A204.1 (cell line): ENCODE data around the gene LPIN3.
"Not testable (repeated sequence)": the region's sequence is repeated elsewhere in the genome, so short reads cannot be mapped to it uniquely, and the experiment has no call there.

Experiments
- FAIRE-seq: peaks from 2 replicates; lab custom pipeline; 2012; peaks lifted over from hg19 to GRCh38; lab: Jason Lieb, UNC

Gene LPIN3, protein sequence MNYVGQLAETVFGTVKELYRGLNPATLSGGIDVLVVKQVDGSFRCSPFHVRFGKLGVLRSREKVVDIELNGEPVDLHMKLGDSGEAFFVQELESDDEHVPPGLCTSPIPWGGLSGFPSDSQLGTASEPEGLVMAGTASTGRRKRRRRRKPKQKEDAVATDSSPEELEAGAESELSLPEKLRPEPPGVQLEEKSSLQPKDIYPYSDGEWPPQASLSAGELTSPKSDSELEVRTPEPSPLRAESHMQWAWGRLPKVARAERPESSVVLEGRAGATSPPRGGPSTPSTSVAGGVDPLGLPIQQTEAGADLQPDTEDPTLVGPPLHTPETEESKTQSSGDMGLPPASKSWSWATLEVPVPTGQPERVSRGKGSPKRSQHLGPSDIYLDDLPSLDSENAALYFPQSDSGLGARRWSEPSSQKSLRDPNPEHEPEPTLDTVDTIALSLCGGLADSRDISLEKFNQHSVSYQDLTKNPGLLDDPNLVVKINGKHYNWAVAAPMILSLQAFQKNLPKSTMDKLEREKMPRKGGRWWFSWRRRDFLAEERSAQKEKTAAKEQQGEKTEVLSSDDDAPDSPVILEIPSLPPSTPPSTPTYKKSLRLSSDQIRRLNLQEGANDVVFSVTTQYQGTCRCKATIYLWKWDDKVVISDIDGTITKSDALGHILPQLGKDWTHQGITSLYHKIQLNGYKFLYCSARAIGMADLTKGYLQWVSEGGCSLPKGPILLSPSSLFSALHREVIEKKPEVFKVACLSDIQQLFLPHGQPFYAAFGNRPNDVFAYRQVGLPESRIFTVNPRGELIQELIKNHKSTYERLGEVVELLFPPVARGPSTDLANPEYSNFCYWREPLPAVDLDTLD

DNA sequence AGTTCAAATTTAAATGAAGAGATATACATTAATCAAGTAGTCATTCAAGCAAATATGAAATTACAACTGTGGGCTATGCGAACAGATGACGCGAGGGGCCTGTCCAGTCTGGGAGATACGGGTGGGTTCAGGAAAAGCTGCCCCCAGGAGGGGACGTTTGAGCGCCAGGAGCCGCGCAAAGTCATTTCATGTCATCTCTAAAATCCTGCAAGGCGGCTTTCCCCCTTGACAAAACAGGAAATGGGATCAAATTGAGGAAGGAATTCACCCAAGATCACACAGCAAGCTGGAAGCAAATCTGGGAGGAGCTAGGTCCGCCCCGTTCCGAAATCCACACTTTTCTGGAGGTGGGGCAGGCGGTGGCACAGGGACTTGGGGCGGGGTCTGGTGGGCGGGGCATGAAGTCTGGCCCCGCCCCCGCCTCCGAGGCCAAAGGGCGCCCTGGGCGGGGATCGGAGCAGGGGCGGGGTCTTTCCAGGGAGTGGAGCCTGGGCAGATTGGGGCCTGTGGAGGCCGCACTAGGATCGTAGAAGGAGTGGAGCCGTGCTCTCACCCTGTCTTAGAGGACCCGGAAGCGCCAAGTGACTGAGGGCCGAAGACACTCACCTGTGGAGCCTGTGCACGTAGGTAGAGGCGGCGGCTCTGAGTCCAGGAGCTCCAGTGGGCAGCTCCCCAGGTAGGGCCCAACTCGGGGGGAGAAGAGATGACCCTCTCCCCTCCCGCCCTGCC is at the start of gene LPIN3:
Gene LPIN3 (plus strand): TSS at position 495 of the 729 bp plus-strand sequence. CDS start 4,983 bp downstream, outside the sequence.
- FAIRE-seq = peak; percentile 96

DNA sequence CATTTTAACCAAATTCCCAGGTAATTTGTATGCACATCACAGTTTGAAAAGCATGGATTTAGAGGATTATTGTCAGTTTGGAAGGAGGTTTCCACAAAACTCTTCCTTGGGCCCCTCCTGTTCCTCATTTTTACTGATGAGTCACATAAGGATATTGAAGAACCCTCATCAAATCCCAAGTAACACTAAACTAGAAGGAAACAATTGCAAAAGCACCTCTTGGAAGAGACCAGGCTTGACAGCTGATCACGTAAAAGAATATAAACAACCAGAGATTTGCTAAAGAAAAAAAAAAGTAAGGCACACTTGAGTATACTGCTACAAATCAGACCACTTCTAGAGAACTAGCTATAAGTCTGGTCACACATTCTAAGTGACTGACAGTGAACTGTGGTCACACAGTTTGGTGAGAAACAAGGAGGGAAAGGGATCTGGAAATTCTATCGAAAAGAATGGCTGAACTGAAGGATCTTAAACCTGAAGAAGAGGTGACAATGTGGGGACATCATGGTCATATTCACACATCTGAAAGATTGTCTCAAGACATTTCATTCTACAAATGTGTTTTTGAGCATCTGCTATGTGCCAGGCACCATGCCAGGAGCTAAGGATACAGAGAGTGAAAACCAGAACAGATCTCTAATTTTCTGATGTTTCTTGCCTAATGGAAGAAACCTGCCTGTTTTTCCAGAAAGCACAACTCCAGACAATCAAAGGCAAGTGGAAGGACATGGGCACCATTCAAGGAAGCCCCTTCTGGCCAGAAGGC is 47.2 kb upstream of the LPIN3 start:
- FAIRE-seq = no peak

DNA sequence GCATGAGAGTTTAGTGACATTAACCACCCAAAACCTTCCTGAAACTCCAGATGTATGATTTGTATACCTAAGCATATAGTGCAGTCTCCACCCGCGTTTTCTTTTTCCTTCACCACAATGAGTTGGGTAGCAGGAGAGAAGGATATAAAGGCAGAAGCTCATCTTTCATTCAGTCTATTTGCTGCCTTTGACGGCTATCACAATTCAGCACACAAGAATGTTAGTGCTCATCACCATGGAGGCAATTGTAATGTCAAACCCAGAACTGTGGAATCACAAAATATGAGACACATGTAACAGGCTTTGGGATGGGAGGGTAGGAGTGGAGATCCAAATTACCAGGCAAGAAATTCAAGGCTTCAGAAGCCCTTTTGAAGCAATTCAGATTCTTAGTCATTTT is 40.7 kb upstream of the LPIN3 start:
- FAIRE-seq = no peak

DNA sequence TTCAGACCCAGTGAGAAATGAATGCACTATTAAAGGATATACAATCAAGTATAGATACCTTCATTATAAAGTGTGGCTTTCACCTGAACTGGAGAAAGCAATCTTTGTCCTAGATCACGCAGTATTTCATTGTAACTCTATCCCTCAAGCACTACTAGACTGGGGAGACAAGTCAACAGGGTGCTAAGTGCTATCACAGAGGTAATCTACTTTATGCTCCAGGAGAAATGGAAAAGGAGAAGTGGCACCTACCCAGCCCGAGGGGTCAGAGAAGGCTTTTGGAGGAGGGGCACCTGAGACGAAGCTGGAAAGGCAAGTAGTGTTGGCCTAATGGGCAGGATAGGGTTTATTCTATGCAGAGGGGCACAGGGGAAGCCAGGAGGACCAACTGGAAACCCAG is 40.2 kb upstream of the LPIN3 start:
- FAIRE-seq = no peak

DNA sequence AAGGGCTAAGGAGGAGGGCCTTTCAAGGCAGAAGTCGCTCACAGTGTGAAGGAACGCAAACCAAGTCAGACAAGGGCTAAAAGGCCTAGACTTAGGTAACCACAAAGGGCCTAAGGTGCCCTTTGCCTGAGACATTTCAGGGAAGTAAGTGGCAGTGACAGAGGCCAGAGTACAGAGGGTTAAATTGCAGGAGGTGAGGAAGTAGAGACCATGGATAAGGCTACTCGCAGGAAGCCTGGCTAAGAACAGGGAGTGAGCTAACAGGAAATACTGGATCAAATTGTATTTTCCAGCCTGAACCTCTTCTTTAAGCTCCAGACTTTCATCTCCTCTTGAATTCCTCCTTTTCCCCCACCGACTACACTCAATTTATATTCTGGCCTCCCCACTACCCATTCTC is 39.7 kb upstream of the LPIN3 start:
- no peak for FAIRE-seq

DNA sequence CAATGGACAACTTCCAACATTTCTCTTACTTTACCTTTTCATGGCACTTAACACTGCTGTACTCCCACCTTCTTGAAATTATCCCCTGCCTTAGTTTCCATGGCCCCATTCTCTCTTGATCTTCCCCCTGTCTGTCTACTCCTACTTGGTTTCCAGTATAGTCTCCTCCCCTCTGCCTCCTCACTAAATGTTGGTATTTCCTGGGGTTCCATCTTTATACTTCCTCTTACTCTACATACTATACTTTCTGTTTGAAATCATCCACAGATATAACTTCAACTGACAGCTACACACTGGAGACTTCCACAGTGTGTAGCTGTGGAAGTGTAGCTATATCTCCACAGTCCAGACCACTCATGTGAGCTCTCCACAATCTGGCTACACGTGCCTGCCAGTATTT is 36.6 kb upstream of the LPIN3 start:
- FAIRE-seq = no peak

DNA sequence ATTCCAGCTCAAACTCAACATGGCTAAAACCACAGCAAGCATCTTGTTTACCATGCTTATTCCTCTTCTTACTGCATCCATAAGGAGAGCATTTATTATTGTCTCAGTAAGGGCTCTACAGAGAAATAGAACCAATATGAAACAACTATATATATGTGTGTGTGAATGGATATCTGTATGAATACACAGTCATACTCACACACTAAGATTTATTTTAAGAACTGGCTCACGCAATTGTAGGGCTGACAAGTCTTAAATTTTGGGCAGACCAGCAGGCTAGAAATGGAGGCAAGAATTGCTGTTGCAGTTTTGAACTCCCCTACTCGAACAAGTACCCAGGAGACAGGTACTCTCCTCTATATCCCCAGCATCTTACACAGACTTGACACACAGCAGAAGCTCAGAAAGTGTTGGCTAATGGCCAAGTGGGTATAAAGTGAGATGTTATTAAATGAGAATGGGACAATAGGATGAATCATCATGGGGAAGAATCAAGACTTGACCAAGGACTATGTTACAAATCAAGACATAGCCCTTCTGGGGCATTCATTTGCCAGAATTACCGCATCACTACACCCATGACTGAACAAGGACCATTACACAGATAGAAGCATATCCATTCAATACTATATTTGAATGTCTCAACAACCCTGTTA is 36.1 kb upstream of the LPIN3 start:
- FAIRE-seq = no peak

DNA sequence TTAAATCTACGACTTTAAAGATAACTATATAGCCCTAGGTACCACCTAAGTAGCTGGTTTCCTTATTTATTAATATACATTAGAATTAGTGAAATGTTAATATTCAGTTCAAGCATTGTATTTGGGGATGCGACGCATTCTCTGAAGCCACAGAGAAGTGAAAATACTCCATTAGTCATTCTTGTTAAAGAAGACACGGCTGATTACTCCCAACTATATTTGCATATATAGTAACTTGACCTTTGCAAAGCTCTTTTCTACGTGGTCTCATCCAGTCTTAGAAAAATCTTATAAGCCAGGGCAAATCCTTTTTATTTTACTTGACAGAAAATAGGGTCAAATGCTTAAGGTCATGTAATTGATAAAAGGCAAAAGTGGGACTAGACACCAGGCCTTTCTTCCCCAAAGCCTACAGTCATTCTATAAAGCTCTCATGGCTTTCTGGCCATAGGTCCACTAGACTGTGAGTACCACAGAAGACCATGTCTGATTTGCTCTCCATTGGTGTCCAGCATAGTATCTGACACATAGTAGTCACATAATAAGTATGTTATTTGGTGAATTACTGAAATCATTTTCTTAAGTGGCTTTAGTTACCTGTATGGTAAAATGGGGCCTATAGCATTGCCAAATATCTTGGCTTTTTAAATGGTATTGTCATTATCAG is 34.4 kb upstream of the LPIN3 start:
- no peak for FAIRE-seq

DNA sequence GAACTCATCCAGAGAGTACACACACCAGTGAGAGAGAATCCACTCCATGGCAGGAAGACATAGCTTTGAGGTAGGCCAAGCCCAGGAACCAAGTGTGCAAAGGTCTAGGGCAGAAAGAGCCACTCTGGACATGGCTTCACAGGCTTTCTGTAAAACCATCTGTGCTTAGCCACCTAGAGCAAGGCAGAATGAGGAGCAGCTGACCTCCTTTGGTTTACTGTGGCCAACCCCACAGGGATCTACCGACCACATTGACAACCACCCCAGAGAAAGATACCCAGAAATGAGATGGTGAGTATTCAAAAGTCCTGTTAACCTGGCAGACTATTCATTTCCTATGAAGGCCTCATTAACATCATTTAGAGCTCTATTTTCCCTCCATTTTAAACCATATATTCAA is 33.6 kb upstream of the LPIN3 start:
- FAIRE-seq = no peak

DNA sequence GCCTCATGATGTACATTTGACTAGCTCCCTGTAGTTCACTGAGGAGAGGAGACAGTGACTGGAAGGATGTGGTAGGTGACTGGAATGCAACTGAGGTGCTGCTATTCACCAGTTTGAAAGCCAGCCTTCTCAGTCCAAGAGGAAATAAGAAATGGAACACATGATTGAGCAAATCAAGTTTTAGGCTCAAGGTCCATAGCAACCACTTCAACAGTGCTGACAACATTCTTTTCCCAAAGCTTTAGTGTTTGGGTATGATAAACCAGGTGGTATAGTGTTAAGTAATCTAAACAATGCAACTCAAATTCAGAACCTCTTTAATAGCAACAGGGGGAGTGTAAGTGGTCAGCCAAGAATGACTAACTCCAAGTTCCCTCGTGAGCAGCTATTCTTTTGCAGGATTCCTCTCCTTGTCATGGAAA is 32.3 kb upstream of the LPIN3 start:
- no peak for FAIRE-seq

DNA sequence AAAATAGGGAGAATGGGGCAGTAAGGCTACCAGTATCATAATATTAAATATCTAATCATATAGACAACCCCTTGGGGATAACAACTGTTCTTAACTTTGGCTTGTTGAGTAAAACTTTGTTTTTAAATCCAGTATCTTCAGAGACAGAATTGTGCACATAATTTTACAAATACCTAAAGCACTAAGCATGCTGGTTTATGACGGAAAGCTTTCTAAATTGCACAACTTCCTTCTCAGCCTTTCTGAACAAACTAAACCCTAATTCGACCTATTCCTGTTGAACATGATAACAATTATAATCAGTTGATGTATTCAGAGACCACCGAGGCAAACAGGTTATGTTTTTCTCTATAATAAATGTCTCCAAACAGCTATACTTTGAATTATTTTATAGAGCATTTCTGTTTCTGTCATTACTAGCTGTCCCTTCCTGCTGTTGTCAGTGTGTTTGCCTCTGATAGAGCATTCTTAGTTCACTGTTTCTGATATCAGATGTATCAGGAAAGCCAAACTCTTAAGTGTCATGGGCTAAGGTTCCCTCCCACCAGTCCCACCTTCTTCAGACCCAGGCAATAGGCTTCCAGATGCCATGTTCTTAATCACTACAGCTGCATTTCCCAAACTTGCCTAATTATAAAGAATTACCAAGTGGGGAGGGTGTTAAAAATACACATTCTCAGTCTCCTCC is 31.8 kb upstream of the LPIN3 start:
- FAIRE-seq = no peak

DNA sequence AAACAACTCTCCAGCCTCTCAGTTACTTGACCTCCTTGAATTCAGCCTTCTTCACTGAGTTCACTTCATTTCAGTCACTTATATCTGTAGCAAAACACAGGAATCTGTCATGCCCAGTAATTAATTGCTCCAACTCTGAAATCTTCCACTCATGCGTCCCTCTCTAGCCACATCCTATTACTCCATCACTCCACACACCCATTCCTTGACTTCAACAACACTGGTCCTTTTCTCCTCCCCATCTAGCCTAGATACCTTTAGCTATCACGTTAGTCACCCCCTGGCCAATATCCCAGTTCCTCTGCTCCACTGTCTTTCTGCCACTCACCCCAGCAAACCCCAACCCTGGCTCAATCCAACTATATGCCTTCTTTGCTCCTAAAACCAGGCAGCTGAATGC is 30.8 kb upstream of the LPIN3 start:
- FAIRE-seq = no peak

DNA sequence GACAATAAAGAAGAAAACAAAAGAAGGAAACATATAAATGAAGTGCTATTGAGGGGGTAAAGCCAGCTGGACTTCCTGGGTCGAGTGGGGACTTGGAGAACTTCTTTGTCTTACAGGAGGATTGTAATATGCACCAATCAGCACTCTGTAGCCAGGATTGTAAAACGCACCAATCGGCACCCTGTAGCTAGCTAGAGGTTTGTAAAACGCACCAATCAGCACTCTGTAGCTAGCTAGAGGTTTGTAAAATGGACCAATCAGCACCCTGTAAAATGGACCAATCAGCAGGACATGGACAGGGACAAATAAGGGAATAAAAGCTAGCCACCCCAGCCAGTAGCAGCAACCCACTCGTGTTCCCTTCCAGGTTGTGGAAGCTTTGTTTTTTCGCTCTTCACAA is 28.6 kb upstream of the LPIN3 start:
- not testable (repeated sequence) for FAIRE-seq

DNA sequence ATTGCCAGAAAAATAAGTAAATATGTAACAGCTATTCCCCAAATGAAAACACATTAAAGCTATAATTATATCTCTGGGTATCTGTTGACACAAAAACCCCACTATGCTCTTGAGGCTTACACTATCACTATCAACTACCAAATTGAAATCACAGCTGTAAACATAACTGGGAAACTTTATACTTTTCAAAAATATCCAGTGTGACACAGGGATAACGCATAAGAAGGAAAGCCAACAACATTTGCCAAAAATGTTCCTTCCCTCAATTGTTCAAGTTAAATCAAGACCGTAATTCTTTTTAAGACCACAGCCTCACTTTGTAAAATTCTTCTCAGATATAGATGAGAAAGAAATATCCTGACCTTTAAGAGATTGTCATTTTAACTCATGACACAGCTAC is 26.2 kb upstream of the LPIN3 start:
- FAIRE-seq = no peak

DNA sequence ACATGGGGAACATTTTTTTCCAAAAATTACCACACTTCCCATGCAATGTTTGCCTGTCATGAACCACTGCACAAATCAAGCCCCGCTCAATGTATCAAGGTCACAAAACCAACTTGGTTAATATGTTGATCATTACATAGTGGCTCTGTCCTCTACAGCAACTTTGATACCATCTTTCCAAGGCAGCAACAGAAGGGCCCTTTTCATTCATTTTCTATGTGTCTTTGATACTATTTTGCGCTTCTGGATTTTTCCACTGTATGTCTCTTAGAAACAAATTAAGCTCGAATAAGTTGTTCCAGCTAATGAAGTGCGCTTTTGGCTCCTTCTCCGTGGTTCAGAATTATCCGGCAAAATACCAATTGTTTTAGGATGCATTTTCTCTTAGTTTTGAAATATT is 24.6 kb upstream of the LPIN3 start:
- FAIRE-seq = no peak

DNA sequence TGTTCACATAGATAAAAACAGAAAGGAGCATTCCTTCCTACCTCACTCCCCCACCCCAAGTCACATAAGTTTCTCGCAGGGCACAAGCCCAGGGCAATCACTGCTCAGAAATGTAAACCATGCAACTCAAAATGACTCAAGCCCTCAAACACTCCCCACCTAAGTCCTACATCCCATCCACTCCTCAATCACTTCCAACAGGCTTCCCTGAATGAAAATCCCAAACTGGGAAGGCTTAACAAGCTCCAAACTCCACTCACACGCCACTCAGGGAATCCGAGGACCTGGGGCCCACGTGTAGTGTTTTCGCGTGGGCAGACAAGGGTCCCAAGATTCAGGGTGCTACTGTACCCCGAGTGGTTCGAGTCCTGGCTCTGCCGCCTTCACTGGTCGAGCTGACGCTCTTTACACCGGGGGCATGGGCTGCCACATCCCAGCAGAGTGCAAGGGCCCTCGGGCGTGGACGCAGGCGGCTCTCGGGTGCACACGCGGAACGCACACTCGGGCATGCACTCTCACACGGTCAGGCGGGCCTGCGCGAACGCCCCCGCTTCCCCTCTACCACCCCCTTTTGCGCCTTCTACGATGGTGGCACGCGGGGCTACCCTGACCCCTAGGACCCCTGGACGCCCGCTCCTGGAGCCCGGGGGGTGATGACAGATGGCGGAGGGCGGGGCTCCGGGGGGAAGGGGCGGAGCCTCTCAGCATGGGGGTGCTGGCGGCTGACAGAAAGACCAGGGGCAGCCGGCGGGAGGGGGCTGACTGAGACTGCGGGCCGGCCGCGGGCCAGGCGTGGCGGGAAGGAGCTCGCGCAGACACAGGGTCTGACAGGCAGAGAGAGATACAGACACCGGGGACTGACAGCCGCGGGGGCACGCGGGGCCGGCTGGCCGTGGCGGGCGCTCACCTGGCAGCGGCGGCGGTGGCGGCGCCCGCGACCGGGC is 23.7 kb upstream of the LPIN3 start:
- FAIRE-seq = no peak

DNA sequence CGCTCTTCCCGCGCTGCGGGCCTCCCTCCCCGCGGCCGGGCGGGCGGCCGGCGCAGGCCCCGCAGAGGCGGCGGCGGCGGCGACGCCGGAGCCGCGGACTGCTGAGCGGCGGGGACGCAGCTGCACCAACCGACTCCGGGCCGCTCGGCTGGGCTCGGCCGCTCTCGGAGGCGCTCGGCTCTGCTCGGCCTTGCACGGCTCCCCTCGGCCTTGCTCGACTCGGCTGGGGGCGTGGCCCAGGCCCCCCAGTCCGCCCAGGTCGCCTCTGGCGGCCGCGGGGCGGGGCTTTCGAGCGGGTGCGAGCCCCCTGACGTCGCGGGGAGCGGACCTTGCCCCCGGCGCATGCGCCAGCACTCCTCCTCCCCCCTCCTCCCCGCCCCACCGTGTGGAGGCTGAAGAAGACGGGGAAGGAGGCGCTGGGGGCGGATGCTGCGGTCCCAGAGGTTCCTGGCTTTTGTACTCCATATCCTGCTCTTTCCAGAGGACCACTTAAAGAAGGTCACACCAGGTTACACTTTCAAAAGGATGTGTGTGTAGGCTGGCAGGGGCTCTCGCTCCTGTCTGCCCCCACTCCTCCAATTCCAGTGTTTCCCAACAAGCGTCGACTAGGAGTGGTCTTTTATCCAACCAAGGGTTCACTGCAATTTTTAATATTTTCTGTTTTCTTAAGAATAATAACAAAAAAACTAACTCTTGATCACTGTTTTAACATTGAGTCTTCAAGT is 22.9 kb upstream of the LPIN3 start, which contains the start of gene ZHX3:
Gene ZHX3 (minus strand): TSS at position 186 of the 725 bp plus-strand sequence. CDS start 112,815 bp downstream, outside the sequence.
- no peak for FAIRE-seq

DNA sequence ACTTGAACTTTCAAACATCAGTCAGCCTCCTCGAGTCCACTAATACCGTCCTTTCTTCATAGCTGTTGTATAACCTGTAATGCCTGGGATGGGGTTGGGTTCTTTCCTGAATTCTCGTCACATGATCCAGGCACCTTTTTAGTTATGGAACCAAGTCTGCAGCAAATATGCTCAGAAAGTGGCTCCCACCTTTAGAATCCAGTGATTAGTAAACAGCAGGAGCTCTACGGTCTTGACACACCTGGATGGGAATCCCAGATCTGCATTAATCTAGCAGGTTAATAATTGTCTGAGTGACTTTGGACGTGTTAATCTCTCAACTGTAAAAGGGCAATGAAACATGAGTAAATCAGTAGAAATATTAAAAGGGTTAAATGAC is 22.4 kb upstream of the LPIN3 start:
- FAIRE-seq = no peak
